Activated T-helper 1 cell treated with anti-CD3 and anti-CD28 coated beads, Interleukin-2, amount 50 U/mL, for 16 hours (primary cell): ENCODE data around the gene ARHGAP45.

ENCODE experiments used
- DNase-seq, 2 donors: peaks; one replicate each; pipeline ENCODE4 v3.0.0-alpha.2; 2020; ENCODE audit warnings: low read depth in 1 of 2, low spot score in 1 of 2

The ARHGAP45 gene

DNA sequence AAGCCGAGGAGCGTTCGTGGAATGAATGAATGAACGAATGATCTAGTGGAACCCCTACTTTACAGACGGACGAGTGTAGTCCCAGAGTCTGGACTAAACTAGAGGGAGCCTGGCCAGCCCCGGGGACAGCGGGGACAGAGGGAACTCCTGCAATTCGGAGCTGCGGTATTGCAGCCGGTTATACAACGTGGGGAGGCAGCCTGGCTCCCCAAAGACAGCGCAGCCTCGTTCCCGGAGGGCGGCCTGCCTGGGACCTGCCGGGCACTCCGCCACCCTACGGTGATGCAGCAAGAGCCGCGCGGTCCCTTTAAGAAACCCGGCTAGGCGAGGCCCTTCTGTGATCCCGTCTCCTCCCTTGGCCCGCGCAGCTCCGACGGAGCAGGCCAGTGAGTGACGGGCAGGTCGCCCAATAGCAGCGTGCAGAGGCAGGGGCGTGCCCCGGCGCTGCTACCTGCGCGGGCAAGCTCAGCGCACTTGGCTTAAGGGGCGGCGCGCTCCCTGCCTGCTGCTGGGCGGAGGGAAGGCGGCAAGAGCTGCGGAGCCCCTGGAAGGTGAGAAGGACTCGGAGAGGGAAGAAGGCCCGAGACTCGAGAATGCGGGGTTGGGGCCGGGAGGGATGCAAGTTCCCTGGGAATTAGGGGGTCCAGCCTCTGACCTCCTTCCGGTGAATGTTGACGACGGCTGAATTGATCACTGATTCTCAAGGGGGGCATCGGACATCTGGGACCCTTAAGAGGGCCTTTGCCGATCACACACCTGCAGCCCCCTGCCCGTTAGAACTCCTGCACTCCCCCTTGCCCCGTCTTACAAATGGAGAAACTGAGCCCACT, 27.1 kb upstream of the ARHGAP45 start, which contains the start of gene ABCA7:
Gene ABCA7, plus strand, starts transcription at position 462 of the 830 bp plus-strand sequence. CDS start 1,255 bp downstream, outside the sequence.
- peak; percentile 99 to 100 for DNase-seq

DNA sequence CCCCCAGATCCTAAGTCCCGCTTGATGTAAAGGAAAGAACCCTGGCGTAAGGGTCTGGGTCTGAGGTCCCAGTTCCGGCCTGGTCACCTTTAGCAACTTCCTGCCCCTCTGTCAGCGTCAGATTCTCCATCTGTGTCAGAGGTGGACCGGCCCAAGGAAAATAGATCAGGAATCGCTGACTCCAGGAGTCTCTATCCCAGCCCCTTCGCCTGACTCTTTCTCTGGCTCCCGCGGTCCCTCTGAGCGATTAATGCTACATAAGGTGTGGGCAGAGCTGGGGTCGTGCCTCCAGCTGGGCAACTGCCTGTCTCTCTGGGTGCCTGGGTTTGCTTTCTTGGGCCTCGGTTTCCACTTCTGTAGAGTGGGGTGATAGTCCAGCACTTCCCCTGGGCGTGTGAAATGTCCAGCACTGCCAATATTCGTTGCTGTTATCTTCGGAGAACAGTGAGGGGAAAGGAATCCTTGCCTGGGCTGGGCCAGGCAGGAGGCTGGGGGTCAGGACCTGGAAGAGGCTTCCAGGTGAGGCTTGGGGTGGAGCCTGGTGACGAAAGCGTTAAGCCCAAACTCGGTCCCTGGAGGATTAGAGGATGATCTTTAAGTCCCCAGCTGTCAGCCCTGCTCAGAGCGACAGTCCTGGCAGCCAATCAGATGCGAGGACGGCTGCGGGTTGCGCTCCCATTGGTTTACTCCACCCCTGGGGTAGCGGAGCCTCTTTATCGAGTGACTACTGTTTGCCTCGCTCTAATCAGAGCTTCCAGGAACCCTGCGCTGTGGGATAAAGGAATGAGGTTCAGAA, 26.3 kb upstream of the ARHGAP45 start:
- DNase-seq = peak; percentile 83 to 86

DNA sequence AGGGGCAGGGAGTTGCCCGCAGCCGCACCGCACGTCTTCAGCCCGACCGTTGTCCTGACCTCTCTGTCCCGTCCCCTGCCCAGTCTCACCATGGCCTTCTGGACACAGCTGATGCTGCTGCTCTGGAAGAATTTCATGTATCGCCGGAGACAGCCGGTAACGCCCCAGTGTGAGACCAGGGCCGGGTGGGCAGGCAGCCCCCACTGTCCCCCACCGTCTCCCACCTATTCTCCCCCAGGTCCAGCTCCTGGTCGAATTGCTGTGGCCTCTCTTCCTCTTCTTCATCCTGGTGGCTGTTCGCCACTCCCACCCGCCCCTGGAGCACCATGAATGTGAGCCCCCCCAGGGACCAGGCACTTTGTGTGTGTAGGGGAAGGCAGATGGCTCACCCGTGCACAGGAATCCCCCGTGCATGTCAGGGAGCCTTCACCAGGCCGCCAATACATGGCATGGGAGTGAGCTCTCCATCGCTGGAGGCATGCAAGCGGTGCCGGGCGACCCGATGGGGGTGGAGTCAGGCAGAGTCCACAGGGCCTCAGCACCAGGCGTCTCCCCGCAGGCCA, 25.6 kb upstream of the ARHGAP45 start:
- no peak for DNase-seq

DNA sequence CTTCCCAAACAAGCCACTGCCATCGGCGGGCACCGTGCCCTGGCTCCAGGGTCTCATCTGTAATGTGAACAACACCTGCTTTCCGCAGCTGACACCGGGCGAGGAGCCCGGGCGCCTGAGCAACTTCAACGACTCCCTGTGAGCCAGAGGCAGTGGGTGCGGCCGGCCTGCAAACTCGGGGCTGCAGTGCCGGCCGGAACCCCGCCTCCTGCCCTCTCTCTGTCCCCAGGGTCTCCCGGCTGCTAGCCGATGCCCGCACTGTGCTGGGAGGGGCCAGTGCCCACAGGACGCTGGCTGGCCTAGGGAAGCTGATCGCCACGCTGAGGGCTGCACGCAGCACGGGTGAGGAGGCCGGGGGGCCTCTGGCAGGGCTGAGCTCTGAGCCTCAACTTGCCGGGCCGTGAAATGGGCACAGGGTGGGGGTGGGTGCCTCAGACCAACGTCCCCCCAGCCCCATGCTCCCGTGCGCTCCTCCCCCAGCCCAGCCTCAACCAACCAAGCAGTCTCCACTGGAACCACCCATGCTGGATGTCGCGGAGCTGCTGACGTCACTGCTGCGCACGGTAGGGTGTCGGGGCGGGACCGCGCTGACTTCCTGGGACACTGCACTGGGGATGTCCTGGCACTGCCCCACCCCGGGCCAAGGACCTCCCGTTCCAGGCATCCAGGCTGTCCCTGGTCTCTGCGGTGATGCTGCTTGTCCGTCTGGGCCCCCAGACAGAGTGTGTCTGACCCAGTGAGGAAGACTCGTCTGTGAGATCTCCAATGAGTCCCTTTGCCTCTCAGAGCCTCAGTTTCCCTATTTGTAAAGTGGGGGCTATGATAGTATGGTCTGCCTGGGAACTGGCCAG, 24.9 kb upstream of the ARHGAP45 start:
- DNase-seq = no peak

DNA sequence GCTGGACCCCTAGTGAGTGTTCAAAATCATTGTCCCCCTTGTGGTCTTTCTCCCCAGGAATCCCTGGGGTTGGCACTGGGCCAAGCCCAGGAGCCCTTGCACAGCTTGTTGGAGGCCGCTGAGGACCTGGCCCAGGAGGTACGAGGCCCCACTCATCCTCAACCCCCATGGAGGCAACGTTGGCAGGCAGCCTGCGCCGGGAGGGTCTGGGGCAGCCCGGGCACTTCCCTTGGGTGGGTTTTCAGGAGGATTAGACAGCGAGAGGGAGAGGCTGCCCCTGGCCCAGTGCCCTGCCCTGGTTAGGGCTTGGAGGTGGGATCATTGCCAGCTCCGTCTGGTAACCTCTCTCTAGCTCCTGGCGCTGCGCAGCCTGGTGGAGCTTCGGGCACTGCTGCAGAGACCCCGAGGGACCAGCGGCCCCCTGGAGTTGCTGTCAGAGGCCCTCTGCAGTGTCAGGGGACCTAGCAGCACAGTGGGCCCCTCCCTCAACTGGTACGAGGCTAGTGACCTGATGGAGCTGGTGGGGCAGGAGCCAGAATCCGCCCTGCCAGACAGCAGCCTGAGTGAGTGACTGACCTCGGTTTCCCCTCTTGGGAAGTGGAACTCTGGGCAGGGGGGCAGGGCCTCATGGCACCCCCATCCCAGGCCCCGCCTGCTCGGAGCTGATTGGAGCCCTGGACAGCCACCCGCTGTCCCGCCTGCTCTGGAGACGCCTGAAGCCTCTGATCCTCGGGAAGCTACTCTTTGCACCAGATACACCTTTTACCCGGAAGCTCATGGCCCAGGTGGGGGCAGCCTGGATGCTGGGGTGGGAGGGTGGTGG, 24.1 kb upstream of the ARHGAP45 start:
- DNase-seq = no peak

DNA sequence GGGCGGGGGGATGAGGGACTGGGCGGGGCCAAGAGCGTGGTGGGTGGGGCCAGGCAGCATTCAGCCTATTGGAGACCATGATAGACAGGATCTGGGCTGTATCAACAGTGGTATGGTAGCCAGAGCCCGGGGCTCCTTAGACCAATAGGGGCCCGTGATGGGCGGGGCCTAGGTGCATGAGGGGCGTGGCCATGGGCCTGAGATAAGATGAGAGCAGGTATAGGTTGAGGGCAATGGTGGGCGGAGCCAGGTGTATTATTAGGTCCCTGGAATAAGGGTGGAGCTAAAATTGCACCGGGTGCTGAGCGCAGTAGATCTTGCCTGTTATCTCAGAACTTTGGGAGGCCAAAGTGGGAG, 21.7 kb upstream of the ARHGAP45 start:
- DNase-seq = no peak

DNA sequence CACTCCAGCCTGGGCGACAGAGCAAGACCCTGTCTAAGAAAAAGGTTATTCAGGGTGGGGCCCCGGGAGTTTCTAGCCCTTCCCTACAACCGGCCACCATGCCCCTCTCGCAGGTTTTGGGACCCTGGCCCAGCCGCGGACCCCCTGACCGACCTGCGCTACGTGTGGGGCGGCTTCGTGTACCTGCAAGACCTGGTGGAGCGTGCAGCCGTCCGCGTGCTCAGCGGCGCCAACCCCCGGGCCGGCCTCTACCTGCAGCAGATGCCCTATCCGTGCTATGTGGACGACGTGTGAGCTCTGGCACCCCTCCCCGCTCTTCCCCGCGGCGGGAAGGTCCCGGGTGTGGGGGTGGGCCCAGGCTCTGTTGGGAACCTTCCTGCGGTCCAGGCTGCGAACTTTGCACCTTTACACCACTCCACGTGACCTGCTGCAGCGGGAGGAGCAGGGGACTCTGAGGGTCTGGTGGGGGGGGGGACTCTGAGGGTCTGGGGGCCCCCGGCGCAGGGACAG, 20.8 kb upstream of the ARHGAP45 start:
- DNase-seq = no peak

DNA sequence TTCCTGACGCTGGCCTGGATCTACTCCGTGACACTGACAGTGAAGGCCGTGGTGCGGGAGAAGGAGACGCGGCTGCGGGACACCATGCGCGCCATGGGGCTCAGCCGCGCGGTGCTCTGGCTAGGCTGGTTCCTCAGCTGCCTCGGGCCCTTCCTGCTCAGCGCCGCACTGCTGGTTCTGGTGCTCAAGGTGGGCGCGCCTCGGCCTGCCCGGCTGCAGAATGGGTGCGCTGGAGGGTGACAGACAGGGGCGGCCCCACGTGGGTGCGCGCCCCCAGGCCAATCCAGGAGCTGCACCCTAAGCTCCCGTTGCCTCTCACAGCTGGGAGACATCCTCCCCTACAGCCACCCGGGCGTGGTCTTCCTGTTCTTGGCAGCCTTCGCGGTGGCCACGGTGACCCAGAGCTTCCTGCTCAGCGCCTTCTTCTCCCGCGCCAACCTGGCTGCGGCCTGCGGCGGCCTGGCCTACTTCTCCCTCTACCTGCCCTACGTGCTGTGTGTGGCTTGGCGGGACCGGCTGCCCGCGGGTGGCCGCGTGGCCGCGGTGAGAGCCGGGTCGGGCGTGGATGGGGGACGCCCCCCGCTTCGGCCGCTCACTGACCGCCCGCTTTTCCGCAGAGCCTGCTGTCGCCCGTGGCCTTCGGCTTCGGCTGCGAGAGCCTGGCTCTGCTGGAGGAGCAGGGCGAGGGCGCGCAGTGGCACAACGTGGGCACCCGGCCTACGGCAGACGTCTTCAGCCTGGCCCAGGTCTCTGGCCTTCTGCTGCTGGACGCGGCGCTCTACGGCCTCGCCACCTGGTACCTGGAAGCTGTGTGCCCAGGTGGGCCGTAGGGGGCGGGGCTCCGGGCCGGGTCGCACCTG, 19.9 kb upstream of the ARHGAP45 start:
- DNase-seq = no peak

DNA sequence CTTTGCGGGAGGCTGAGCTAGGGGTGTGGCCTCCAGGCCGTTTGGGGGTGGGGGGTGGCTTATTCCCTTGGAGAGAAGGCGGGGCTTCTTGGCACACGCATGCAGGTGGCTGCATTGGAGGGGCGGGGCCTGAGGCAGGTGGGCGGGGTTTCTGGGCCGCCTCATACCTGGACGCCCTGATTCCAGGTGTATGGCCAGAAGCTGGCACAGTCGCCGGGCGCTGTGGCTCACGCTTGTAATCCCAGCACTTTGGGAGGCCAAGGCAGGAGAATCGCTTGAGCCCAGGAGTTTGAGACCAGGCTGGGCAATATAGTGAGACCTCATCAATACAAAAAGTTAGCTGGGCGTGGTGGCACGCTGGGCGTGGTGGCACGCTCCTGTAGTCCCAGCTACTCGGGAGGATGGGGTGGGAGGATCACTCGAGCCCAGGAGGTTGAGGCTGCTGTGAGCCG, 19.2 kb upstream of the ARHGAP45 start:
- DNase-seq = no peak

DNA sequence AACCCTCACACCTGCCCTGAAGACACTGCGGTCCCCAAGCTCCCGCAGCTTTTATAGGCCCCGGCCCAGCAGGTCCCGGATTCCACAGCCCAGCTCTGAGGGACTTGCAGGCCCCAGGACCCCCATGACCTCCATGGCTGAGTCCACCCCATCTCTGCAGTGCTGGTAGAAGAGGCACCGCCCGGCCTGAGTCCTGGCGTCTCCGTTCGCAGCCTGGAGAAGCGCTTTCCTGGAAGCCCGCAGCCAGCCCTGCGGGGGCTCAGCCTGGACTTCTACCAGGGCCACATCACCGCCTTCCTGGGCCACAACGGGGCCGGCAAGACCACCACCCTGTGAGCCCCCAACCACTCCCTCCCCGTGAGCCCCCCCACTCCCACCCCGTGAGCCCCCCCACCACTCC, 17.9 kb upstream of the ARHGAP45 start:
- no peak for DNase-seq

DNA sequence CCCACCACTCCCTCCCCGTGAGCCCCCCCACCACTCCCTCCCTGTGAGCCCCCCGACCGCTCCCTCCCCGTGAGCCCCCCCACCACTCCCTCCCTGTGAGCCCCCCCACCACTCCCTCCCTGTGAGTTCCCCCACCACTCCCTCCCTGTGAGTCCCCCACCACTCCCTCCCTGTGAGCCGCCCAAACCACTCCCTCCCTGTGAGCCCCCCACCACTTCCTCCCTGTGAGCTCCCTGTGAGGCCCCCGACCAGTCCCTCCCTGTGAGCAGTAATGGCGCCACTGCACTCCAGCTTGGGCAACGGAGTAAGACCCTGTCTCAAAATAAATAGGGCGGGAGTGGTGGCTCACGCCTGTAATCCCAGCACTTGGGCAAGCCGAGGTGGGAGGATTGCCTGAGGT, 17.2 kb upstream of the ARHGAP45 start:
- DNase-seq = no peak

DNA sequence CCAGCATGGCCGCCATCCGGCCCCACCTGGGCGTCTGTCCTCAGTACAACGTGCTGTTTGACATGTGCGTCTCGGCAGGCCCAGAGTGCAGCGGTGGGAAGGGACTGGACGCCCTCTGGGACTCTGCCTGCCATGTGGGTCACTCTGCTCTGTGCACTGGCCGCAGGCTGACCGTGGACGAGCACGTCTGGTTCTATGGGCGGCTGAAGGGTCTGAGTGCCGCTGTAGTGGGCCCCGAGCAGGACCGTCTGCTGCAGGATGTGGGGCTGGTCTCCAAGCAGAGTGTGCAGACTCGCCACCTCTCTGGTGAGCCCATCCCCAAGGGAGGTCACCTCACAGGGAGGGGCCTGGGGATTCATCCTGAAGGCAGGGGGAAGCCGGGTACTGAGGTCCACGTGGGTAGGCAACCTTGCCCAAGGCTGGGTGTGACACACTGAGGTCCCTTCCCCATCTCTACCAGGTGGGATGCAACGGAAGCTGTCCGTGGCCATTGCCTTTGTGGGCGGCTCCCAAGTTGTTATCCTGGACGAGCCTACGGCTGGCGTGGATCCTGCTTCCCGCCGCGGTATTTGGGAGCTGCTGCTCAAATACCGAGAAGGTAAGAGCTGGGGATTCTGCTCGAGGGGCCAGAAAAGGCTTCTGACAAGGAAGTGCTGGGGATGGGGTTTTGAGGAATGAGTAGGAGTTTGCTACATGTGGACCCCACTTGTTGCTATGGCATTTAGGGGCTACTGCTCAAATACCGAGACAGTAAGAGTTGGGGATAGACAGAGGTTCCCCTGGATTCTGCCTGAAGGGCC, 15.8 kb upstream of the ARHGAP45 start:
- no peak for DNase-seq

DNA sequence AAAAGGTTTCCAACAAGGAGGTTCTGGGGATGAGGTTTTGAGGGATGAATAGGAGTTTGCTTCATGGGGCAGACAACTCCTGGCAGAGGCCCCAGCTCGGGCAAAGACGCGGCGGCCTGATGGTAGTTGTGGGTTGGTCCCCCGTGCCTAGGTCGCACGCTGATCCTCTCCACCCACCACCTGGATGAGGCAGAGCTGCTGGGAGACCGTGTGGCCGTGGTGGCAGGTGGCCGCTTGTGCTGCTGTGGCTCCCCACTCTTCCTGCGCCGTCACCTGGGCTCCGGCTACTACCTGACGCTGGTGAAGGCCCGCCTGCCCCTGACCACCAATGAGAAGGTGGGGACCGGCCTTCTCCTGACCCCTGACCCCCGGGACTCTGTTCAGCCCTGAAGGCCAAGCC, 15.2 kb upstream of the ARHGAP45 start:
- no peak for DNase-seq

DNA sequence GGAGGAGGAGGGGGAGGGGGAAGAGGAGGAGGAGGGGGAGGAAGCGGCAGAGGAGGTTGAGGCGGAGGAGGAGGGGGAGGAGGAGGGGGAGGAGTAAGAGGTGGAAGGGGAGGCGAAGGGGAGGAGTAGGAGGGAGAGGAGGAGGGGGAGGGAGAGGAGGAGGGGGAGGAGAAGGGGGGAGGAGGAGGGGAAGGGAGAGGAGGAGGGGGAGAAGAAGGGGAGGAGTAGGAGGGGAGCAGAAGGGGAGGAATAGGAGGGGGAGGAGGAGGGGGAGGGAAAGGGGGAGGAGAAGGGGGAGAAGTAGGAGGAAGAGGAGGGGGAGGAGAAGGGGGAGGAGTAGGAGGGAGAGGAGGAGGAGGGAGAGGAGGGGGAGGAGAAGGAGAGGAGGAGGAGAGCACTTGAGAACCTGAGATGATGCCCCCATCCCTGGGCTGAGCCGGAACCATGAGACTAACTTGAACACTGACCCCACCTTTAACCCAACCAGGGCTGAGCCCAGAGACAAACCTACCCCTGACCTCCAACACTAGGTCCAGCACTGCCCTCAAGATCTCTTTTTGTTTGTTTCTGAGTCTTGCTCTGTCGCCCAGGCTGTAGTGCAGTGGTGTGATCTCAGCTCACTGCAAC, 14.5 kb upstream of the ARHGAP45 start:
- no peak for DNase-seq

DNA sequence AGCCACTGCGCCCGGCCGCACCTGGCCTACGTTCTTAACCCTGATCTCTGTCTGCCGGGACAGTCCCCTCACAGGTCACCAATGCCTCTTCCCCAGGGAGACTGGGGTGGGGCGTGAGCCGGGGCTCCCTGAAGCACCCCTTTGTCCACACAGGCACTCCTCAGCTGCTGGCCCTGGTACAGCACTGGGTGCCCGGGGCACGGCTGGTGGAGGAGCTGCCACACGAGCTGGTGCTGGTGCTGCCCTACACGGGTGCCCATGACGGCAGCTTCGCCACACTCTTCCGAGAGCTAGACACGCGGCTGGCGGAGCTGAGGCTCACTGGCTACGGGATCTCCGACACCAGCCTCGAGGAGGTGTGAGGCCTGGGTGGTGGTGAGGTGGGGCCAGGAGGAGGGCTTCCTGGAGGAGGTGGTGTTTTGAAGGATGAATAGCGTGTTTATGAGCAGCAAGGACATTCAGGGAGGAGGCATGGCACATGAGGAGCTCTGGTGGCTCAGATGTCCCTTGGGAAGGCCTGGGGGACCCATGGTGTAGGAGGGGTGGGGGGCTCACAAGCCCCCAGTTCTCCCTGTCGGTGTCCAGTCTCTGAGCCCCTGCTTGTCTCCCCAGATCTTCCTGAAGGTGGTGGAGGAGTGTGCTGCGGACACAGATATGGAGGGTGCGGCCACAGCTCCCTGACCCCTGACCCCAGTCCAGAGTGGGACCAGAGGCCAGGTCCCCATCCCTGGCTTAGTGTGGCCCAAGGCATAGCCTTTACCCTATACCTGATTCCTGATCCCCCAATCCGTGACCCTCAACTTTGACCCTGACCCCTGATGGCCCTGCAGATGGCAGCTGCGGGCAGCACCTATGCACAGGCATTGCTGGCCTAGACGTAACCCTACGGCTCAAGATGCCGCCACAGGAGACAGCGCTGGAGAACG, 13.5 kb upstream of the ARHGAP45 start:
- no peak for DNase-seq

DNA sequence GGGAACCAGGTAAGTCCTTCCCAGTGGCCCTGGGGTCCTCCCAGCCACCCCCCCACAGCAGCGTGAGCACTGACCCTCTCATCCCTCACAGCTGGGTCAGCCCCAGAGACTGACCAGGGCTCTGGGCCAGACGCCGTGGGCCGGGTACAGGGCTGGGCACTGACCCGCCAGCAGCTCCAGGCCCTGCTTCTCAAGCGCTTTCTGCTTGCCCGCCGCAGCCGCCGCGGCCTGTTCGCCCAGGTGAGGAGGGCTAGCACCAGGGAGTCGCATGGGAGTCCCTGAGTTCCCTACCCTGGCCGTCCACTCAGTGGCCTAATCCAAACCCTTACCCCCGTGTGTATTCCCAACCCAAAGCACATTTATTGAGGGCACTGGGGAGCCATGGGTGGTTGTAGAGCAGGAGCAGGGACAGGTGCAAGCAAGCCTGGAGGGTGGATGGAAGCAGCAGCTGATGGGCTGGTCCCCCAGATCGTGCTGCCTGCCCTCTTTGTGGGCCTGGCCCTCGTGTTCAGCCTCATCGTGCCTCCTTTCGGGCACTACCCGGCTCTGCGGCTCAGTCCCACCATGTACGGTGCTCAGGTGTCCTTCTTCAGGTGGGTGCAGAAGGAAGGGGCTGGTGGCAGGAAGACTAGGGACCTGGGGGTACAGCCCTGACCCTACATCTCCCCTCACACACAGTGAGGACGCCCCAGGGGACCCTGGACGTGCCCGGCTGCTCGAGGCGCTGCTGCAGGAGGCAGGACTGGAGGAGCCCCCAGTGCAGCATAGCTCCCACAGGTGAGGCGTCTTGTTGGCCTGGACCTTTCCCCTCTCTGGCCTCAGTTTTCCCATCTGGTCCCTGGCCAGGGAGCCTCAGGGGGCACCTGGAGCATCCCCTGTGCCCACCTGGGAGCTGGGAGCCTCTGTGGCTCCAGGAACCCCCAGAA, 12.6 kb upstream of the ARHGAP45 start:
- no peak for DNase-seq
